Esophagus muscularis mucosa (tissue), 4 donors: ENCODE results near the gene SIRT4. TPM values are rescaled to one million over a fixed set of nuclear protein-coding genes. Genes with fewer than 3 reads are reported as not detected.

Experiments used
- DNase-seq: peaks from one replicate; pipeline ENCODE4 v3.0.0-alpha.2; 2017; ENCODE audit errors: extremely low spot score
- H3K27ac ChIP-seq, 4 donors: fragments of 200-600 bp; sonication (generic); replicated peaks in 1 of 4; 1 replicate in 3 of 4; 2 replicates in 1 of 4; pipeline ENCODE4 v1.5.1; 2016 to 2019; ENCODE audit warnings: mild to moderate bottlenecking in 1 of 4
- H3K27me3 ChIP-seq, 4 donors: fragments of 200-600 bp; sonication (generic); one replicate each; pipeline versions ENCODE4 v1.5.1 to v1.6.0; 2016 to 2019
- H3K36me3 ChIP-seq, 4 donors: fragments of 200-600 bp; sonication (generic); one replicate each; pipeline ENCODE4 v1.5.1; 2016 to 2019
- H3K4me1 ChIP-seq, 4 donors: fragments of 200-600 bp; sonication (generic); one replicate each; pipeline ENCODE4 v1.5.1; 2016 to 2019
- H3K4me3 ChIP-seq, 4 donors: fragments of 200-600 bp; sonication (generic); 1 replicate in 2 of 4; 2 replicates in 2 of 4; pipeline ENCODE4 v1.5.1; 2016 to 2019; ENCODE audit warnings: mild to moderate bottlenecking in 4 of 4, moderate library complexity in 1 of 4
- H3K9me3 ChIP-seq, 4 donors: fragments of 200-600 bp; sonication (generic); 1 replicate in 3 of 4; 2 replicates in 1 of 4; pipeline ENCODE4 v1.5.1; 2016 to 2019
- EP300 ChIP-seq: sonication (generic); formaldehyde crosslinking; IDR thresholded peaks from one replicate; pipeline ENCODE4 v1.6.1; 2017; ENCODE audit warnings: antibody characterized with exemption
- POLR2A ChIP-seq: fragments of 450-650 bp; IDR thresholded peaks from one replicate; pipeline ENCODE4 v1.6.1; 2017; ENCODE audit warnings: antibody characterized with exemption, moderate library complexity, mild to moderate bottlenecking, low read depth
- POLR2AphosphoS5 ChIP-seq, 2 donors: sonication (generic); formaldehyde crosslinking; IDR thresholded peaks; one replicate each; pipeline ENCODE4 v1.6.1; 2017; ENCODE audit warnings: antibody characterized with exemption in 2 of 2
- WGBS: methylation state at CpG from one replicate; pipeline ENCODE4 v1.1.5; 2018; 5-methylcytosine and 5-hydroxymethylcytosine counted together
- intact Hi-C: fragments of 100-400 bp; cut with DNase I; formaldehyde crosslinking; loops from one replicate; pipeline ENCODE4 v1.15.1; 2023
- total RNA-seq, 4 donors: library from RNA; depleted of rRNA; stranded (reverse); fragments of >200 nt; gene quantifications; one replicate each; pipeline versions ENCODE4 v1.1.0 to v1.2.1, GENCODE V29; 2016
- TF ChIP-seq, protein P1 (sequence below), 3 experiments: fragments of 200-600 bp in 2 of 3; fragments of 450-650 bp in 1 of 3; sonication (generic) in 2 of 3; IDR thresholded peaks; one replicate each; pipeline ENCODE4 v1.5.1; 2017 to 2019; ENCODE audit warnings: antibody characterized with exemption in 3 of 3, mild to moderate bottlenecking in 2 of 3, moderate library complexity in 1 of 3

Gene SIRT4
- total RNA-seq, 4 donors from 2014 or later = 0.66 to 2.3 (median 2.1) TPM

DNA sequence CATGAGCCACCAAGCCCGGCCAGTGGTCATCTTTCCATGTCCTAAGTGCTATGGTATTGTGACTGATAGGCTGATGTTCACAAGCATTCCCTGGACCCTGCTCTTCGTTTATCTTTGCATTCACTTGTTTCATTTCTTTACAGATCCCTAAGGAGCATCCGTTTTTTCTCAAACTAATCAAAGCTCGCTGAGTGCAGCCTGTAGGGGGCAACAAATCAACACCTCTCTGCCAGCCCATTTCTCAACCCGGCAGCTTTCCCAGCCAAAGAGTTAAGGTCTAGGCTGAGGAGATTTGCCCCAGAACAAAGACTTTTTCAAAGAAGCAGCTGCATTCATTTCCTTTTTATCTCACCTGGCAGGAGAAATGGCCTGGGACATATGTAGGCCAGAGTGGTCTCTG, 12.1 kb downstream of the SIRT4 start:
- Histone ChIP-seq H3K27me3 (no peaks in the 10 kb centered on the region), H3K9me3 (no peaks in the 10 kb centered on the region), H3K4me1 (peaks cover 4 to 12% (median 10%) of the 10 kb centered on the region in 4 donors), H3K27ac (no peak overlapping the region), H3K36me3 (peaks cover 0 to 3% (median 0%) of the 10 kb centered on the region in 4 donors), H3K4me3 (no peak overlapping the region)
- TF ChIP-seq POLR2A = no peak
- no peak for TF ChIP-seq EP300
- no peak for TF ChIP-seq POLR2AphosphoS5 (IDR thresholded peaks at IDR 0.05)
- TF ChIP-seq, protein P1, sequence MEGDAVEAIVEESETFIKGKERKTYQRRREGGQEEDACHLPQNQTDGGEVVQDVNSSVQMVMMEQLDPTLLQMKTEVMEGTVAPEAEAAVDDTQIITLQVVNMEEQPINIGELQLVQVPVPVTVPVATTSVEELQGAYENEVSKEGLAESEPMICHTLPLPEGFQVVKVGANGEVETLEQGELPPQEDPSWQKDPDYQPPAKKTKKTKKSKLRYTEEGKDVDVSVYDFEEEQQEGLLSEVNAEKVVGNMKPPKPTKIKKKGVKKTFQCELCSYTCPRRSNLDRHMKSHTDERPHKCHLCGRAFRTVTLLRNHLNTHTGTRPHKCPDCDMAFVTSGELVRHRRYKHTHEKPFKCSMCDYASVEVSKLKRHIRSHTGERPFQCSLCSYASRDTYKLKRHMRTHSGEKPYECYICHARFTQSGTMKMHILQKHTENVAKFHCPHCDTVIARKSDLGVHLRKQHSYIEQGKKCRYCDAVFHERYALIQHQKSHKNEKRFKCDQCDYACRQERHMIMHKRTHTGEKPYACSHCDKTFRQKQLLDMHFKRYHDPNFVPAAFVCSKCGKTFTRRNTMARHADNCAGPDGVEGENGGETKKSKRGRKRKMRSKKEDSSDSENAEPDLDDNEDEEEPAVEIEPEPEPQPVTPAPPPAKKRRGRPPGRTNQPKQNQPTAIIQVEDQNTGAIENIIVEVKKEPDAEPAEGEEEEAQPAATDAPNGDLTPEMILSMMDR (IDR thresholded peaks at IDR 0.05) = no peak
- DNase-seq = no peak
- WGBS = 57% methylated on average over 5 of the region's 5 CpGs
- intact Hi-C loops = no loop called here

GRCh38 chr12:120316798-120317223, 14.7 kb downstream of the SIRT4 start:
- intact Hi-C loops = no loop called here
- H3K36me3 ChIP-seq = peaks cover 0 to 3% (median 0%) of the 10 kb centered on the region in 4 donors
- H3K4me1 ChIP-seq = peaks cover 4 to 12% (median 10%) of the 10 kb centered on the region in 4 donors
- 55% methylated on average over 9 of the region's 9 CpGs for WGBS
- H3K9me3 ChIP-seq = no peaks in the 10 kb centered on the region
- TF ChIP-seq POLR2AphosphoS5 (IDR thresholded peaks at IDR 0.05) = no peak
- TF ChIP-seq, protein P1 (IDR thresholded peaks at IDR 0.05) = no peak
- TF ChIP-seq EP300 = no peak
- H3K27me3 ChIP-seq = no peaks in the 10 kb centered on the region
- H3K4me3 ChIP-seq = peak overlapping the region; percentile 55 to 71 (median 63)
- no peak for DNase-seq
- peak overlapping the region; percentile 79 to 88 (median 82) for H3K27ac ChIP-seq

DNA sequence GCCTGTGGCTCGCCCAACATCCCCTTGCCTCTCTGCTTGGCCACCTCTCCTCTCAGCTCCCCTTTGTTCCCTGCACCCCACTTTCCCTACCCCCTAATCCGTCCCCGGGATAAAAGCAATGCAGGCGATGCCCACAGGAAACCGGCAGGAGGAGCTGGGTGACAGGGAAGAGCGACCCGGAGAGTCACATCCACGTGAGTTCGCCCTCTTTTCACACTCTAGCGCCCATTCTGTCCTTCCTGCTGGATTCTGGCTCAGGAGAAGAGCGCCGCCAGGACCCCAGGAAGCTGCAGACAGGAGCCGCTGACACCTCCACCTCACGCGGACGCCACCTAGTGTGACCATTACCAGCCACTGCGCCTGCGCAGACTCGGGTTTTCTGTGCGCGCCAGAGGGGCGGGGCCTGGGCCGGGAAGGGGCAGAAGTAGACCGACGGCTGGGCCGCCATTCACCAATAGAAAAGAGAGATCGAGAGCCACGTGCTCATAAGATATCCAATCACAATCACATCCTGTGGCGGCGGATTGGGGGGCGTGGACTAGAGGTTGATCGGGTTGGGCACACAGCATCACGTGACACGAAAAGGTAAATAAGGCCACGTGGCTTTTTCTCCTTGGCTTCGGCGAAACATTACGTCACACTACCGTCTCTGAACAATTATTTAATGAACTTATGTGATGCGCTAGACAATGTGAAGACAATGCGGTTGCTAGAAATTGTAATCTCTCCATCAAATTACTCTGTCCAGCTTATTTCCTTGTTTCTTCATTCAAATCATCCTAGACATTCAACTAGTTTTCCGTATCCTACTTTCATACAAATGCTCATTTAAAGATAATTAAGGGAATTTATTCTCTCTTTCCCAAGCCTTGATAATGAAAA, 15.3 kb downstream of the SIRT4 start:
- peak overlapping the region; percentile 79 to 88 (median 82) for H3K27ac ChIP-seq
- no peaks in the 10 kb centered on the region for H3K27me3 ChIP-seq
- peak overlapping the region; percentile 55 to 71 (median 63) for H3K4me3 ChIP-seq
- intact Hi-C loops = no loop called here
- H3K36me3 ChIP-seq = peaks cover 0 to 3% (median 0%) of the 10 kb centered on the region in 4 donors
- H3K9me3 ChIP-seq = no peaks in the 10 kb centered on the region
- peak; percentile 94 to 95 for TF ChIP-seq POLR2AphosphoS5 (IDR thresholded peaks at IDR 0.05)
- TF ChIP-seq EP300 = no peak
- peak; percentile 68 for TF ChIP-seq POLR2A
- TF ChIP-seq, protein P1 (IDR thresholded peaks at IDR 0.05) = peak; percentile 46 to 76 (median 62)
- H3K4me1 ChIP-seq = peaks cover 4 to 12% (median 10%) of the 10 kb centered on the region in 4 donors
- 1% methylated on average over 30 of the region's 42 CpGs for WGBS
- peak; percentile 100 for DNase-seq

DNA sequence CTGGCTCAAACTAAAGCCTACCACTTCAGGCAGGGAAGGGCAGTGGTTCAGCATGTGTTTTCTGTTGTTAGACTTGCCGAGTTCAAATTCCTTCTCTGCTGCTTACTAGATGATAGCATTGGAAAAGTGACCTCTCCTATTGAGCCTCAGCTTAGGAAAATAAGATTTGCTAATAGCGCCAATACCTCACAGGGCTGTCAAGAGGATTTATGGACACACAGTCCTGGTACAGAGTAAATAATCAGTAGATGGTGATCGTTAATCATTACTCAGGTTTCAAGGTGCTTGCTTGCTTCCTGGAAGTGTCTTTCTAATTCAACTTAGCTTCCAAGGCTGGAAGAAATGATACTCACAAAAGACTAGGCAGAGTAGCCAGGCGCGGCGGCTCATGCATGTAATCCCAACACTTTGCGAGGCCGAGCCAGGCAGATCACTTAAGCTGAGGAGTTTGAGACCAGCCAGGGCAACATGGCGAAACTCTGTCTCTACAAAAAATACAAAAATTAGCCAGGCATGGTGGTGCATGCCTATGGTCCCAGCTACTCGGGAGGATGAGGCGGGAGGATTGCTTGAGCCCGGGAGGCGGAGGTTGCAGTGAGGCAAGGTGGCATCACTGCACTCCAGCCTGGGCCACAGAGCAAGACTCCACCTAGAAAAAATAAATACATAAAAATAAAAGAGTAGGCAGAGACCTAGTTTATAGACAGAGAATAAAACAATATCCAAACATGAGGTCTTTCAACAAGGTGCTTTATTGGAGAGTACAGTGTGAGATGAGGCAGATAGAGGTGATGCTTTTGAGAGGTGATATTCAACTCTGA, 19.5 kb downstream of the SIRT4 start:
- no peak for DNase-seq
- 74% methylated on average over 13 of the region's 13 CpGs for WGBS
- H3K9me3 ChIP-seq = no peaks in the 10 kb centered on the region
- H3K27me3 ChIP-seq = no peaks in the 10 kb centered on the region
- TF ChIP-seq, protein P1 (IDR thresholded peaks at IDR 0.05) = no peak
- TF ChIP-seq EP300 (no peak), POLR2A (no peak), POLR2AphosphoS5 (IDR thresholded peaks at IDR 0.05) (no peak)
- H3K27ac ChIP-seq = no peak overlapping the region
- H3K4me1 ChIP-seq = peaks cover 3 to 20% (median 13%) of the 10 kb centered on the region in 4 donors
- H3K36me3 ChIP-seq = no peaks in the 10 kb centered on the region
- intact Hi-C loops = no loop called here
- H3K4me3 ChIP-seq = no peak overlapping the region
